GM13976 (cell line): Measurements from ENCODE around the gene CUEDC1.

Source experiments
- DNase-seq: peaks from one replicate; pipeline ENCODE4 v3.0.0; 2012; ENCODE audit warnings: low spot score
- CTCF ChIP-seq: IDR thresholded peaks from 2 replicates; pipeline ENCODE4 v1.5.1; 2012; ENCODE audit warnings: borderline replicate concordance, mild to moderate bottlenecking; ENCODE audit not compliant: insufficient read depth; ENCODE audit errors: extremely low read depth, missing control alignments, control extremely low read depth
- in situ Hi-C: fragments of 300-500 bp; cut with MboI; formaldehyde crosslinking; loops from one replicate; pipeline ENCODE4 v1.12.0; 2022; ENCODE audit warnings: low sequenced_read_pairs, mixed read lengths, inconsistent platforms; ENCODE audit not compliant: unreplicated experiment

Gene CUEDC1

GRCh38 chr17:57871155-57871554 is 84.1 kb downstream of the CUEDC1 start:
- in situ Hi-C loops, result no loop called here
- DNase-seq, result no peak
- no peak for TF ChIP-seq CTCF

GRCh38 chr17:57870283-57870635 is 85.0 kb downstream of the CUEDC1 start:
- in situ Hi-C loops, result no loop called here
- DNase-seq, result no peak
- no peak for TF ChIP-seq CTCF

- DNase-seq, result no peak
- no peak for TF ChIP-seq CTCF
Measured at GRCh38 chr17:57869617-57870282, 85.5 kb downstream of the CUEDC1 start.

GRCh38 chr17:57868910-57869616 is 86.1 kb downstream of the CUEDC1 start:
- no peak for TF ChIP-seq CTCF
- in situ Hi-C loops, result no loop called here
- DNase-seq, result no peak

More at GRCh38 chr17:57869617-57870282, 85.5 kb downstream of the CUEDC1 start:
- in situ Hi-C loops, result no loop called here

- no peak for TF ChIP-seq CTCF
- DNase-seq, result peak; percentile 86
Measured at GRCh38 chr17:57868007-57868909, 87.0 kb downstream of the CUEDC1 start.

GRCh38 chr17:57867126-57867525 is 88.1 kb downstream of the CUEDC1 start:
- no peak for DNase-seq
- TF ChIP-seq CTCF, result no peak
- in situ Hi-C loops, result no loop called here

More at GRCh38 chr17:57868007-57868909, 87.0 kb downstream of the CUEDC1 start:
- in situ Hi-C loops, result no loop called here
